ENCODE measurements around the gene RCC1.

DNA sequence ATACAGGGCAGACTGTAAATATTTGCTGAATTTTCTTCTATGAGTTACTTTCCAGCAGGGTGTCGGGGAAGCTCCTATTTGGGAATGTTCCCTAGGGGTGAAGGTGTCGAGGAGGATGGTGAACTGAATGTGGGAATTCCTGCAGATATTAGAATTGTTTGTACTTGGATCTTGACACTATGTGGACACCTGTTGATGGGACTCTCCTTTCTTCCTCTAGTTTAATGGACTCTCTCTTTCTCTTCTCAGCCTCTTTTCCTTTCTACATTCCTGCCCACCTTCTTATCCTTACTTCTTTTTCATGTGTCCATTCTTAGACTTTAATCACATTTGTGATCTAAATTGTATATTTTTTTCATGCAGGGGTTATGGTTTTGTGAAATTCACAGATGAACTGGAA lies 61.1 kb downstream of the RCC1 start:
- TF ChIP-seq, protein P1, sequence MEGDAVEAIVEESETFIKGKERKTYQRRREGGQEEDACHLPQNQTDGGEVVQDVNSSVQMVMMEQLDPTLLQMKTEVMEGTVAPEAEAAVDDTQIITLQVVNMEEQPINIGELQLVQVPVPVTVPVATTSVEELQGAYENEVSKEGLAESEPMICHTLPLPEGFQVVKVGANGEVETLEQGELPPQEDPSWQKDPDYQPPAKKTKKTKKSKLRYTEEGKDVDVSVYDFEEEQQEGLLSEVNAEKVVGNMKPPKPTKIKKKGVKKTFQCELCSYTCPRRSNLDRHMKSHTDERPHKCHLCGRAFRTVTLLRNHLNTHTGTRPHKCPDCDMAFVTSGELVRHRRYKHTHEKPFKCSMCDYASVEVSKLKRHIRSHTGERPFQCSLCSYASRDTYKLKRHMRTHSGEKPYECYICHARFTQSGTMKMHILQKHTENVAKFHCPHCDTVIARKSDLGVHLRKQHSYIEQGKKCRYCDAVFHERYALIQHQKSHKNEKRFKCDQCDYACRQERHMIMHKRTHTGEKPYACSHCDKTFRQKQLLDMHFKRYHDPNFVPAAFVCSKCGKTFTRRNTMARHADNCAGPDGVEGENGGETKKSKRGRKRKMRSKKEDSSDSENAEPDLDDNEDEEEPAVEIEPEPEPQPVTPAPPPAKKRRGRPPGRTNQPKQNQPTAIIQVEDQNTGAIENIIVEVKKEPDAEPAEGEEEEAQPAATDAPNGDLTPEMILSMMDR (IDR thresholded peaks at IDR 0.05) = no peak
- TF ChIP-seq POLR2AphosphoS5 (IDR thresholded peaks at IDR 0.05) = no peak
